ENCODE results near the gene IRGC. TPM values are rescaled to one million over a fixed set of nuclear protein-coding genes. Genes with fewer than 3 reads are reported as not detected.

Gene IRGC
- total RNA-seq, 4 donors from 2014 or later, result not detected

- Histone ChIP-seq H3K4me1 (peaks cover 0 to 25% (median 19%) of the 10 kb centered on the region in 4 donors), H3K27me3 (peaks cover 0 to 5% (median 0%) of the 10 kb centered on the region in 4 donors), H3K27ac (replicated peaks in 1 of 4) (peak overlapping the region; percentile 48 to 75 (median 62)), H3K9me3 (no peaks in the 10 kb centered on the region), H3K4me3 (no peak overlapping the region), H3K36me3 (no peaks in the 10 kb centered on the region)
- WGBS, result 43% methylated on average over 16 of the region's 16 CpGs
- intact Hi-C loops (cut with DNase I), result no loop called here
- DNase-seq (ENCODE audit: extremely low spot score), result no peak
- TF ChIP-seq POLR2AphosphoS5 (IDR thresholded peaks at IDR 0.05) (peak; percentile 34 to 49), EP300 (IDR thresholded peaks at IDR 0.05) (no peak)
These were observed 49.4 kb downstream of the IRGC start for GRCh38 chr19:43765109-43765876.

- intact Hi-C loops (cut with DNase I), result no loop called here
- no peak overlapping the region for H3K27ac ChIP-seq (replicated peaks in 1 of 4)
These were observed 50.8 kb downstream of the IRGC start for GRCh38 chr19:43766755-43767043.

GRCh38 chr19:43767316-43767715, 51.4 kb downstream of the IRGC start:
- Histone ChIP-seq H3K4me1 (peaks cover 0 to 25% (median 19%) of the 10 kb centered on the region in 4 donors), H3K27ac (replicated peaks in 1 of 4) (no peak overlapping the region), H3K36me3 (no peaks in the 10 kb centered on the region), H3K27me3 (peaks cover 0 to 5% (median 0%) of the 10 kb centered on the region in 4 donors), H3K9me3 (no peaks in the 10 kb centered on the region), H3K4me3 (no peak overlapping the region)
- intact Hi-C loops (cut with DNase I), result no loop called here
- DNase-seq (ENCODE audit: extremely low spot score), result no peak
- 78% methylated on average over 4 of the region's 7 CpGs for WGBS
- no peak for TF ChIP-seq CTCF (IDR thresholded peaks at IDR 0.05)
- no peak for TF ChIP-seq POLR2AphosphoS5 (IDR thresholded peaks at IDR 0.05)
- TF ChIP-seq EP300 (IDR thresholded peaks at IDR 0.05), result no peak
- no peak for TF ChIP-seq POLR2A (IDR thresholded peaks at IDR 0.05; ENCODE audit: low read depth)

More at GRCh38 chr19:43766755-43767043, 50.8 kb downstream of the IRGC start:
- Histone ChIP-seq H3K4me1 (peaks cover 0 to 25% (median 19%) of the 10 kb centered on the region in 4 donors), H3K27me3 (peaks cover 0 to 5% (median 0%) of the 10 kb centered on the region in 4 donors), H3K36me3 (no peaks in the 10 kb centered on the region), H3K4me3 (no peak overlapping the region), H3K9me3 (no peaks in the 10 kb centered on the region)
- DNase-seq (ENCODE audit: extremely low spot score), result no peak
- 68% methylated on average over 3 of the region's 4 CpGs for WGBS
- no peak for TF ChIP-seq POLR2A (IDR thresholded peaks at IDR 0.05; ENCODE audit: low read depth)
- no peak for TF ChIP-seq POLR2AphosphoS5 (IDR thresholded peaks at IDR 0.05)
- no peak for TF ChIP-seq CTCF (IDR thresholded peaks at IDR 0.05)
- no peak for TF ChIP-seq EP300 (IDR thresholded peaks at IDR 0.05)

- H3K36me3 ChIP-seq, result no peaks in the 10 kb centered on the region
- peaks cover 0 to 5% (median 0%) of the 10 kb centered on the region in 4 donors for H3K27me3 ChIP-seq
These were observed 51.9 kb downstream of the IRGC start for GRCh38 chr19:43767818-43768217.

More at GRCh38 chr19:43767818-43768217, 51.9 kb downstream of the IRGC start:
- no peaks in the 10 kb centered on the region for H3K9me3 ChIP-seq
- H3K4me3 ChIP-seq, result no peak overlapping the region
- no peak overlapping the region for H3K27ac ChIP-seq (replicated peaks in 1 of 4)
- WGBS, result 67% methylated on average over 1 of the region's 1 CpG
- intact Hi-C loops (cut with DNase I), result no loop called here
- H3K4me1 ChIP-seq, result peaks cover 0 to 25% (median 19%) of the 10 kb centered on the region in 4 donors
- TF ChIP-seq POLR2AphosphoS5 (IDR thresholded peaks at IDR 0.05) (no peak), POLR2A (IDR thresholded peaks at IDR 0.05; ENCODE audit: low read depth) (no peak), EP300 (IDR thresholded peaks at IDR 0.05) (no peak), CTCF (IDR thresholded peaks at IDR 0.05) (no peak)
- DNase-seq (ENCODE audit: extremely low spot score), result no peak

Measured in esophagus muscularis mucosa (tissue), 4 donors.